Measurements from ENCODE around the gene RERG.

- TF ChIP-seq, protein P1, sequence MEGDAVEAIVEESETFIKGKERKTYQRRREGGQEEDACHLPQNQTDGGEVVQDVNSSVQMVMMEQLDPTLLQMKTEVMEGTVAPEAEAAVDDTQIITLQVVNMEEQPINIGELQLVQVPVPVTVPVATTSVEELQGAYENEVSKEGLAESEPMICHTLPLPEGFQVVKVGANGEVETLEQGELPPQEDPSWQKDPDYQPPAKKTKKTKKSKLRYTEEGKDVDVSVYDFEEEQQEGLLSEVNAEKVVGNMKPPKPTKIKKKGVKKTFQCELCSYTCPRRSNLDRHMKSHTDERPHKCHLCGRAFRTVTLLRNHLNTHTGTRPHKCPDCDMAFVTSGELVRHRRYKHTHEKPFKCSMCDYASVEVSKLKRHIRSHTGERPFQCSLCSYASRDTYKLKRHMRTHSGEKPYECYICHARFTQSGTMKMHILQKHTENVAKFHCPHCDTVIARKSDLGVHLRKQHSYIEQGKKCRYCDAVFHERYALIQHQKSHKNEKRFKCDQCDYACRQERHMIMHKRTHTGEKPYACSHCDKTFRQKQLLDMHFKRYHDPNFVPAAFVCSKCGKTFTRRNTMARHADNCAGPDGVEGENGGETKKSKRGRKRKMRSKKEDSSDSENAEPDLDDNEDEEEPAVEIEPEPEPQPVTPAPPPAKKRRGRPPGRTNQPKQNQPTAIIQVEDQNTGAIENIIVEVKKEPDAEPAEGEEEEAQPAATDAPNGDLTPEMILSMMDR (IDR thresholded peaks at IDR 0.05; ENCODE audit: insufficient read depth, low read length, poor library complexity, severe bottlenecking) = no peak
- TF ChIP-seq EZH2phosphoT487 (conservative IDR thresholded peaks at IDR 0.05; ENCODE audit: low read length) = no peak
Observed at GRCh38 chr12:15157269-15157671, 63.9 kb downstream of the RERG start.

Data from SU-DHL-6 (cell line).